Measurements from ENCODE around the gene PLCXD3. TPM values are rescaled to one million over a fixed set of nuclear protein-coding genes. Genes with fewer than 3 reads are reported as not detected.
"Not testable (repeated sequence)": the region's sequence is repeated elsewhere in the genome, so short reads cannot be mapped to it uniquely, and the experiment has no call there.

Gene PLCXD3
- total RNA-seq, 1 donor from 2014 or later = not detected

DNA sequence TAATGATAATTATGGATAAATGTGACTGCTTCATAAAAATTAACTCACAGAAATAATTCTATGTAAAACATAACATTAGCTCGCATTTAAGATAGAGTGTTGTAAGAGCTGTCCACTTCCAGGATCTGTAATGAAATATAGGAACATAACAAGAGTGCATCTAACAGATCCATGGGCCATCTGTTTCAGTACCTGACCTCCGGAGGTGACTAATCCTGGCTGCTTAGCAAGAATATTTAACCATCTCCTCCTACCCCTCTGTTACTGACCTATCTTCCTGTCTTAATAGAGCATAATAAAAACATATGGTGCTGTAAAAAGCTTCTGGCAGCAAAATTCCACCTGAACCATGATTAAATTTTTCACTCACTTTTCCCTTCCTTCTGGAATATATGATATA is 7.1 kb downstream of the PLCXD3 start:
- peaks cover 3% of the 10 kb centered on the region for H3K9me3 Mint-ChIP-seq (ENCODE audit: low read depth)
- peaks cover 25% of the 10 kb centered on the region for H3K27me3 Mint-ChIP-seq (ENCODE audit: low read depth)
- TF ChIP-seq, protein P1, sequence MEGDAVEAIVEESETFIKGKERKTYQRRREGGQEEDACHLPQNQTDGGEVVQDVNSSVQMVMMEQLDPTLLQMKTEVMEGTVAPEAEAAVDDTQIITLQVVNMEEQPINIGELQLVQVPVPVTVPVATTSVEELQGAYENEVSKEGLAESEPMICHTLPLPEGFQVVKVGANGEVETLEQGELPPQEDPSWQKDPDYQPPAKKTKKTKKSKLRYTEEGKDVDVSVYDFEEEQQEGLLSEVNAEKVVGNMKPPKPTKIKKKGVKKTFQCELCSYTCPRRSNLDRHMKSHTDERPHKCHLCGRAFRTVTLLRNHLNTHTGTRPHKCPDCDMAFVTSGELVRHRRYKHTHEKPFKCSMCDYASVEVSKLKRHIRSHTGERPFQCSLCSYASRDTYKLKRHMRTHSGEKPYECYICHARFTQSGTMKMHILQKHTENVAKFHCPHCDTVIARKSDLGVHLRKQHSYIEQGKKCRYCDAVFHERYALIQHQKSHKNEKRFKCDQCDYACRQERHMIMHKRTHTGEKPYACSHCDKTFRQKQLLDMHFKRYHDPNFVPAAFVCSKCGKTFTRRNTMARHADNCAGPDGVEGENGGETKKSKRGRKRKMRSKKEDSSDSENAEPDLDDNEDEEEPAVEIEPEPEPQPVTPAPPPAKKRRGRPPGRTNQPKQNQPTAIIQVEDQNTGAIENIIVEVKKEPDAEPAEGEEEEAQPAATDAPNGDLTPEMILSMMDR (IDR thresholded peaks at IDR 0.05) = no peak
- no peak overlapping the region for H3K27ac Mint-ChIP-seq (ENCODE audit: unreplicated experiment)
- DNase-seq (ENCODE audit: low spot score) = no peak
- no peaks in the 10 kb centered on the region for H3K36me3 Mint-ChIP-seq (ENCODE audit: low read depth)
- no peak overlapping the region for H3K4me3 Mint-ChIP-seq (ENCODE audit: unreplicated experiment)
- no peaks in the 10 kb centered on the region for H3K4me1 Mint-ChIP-seq (ENCODE audit: low read depth)

DNA sequence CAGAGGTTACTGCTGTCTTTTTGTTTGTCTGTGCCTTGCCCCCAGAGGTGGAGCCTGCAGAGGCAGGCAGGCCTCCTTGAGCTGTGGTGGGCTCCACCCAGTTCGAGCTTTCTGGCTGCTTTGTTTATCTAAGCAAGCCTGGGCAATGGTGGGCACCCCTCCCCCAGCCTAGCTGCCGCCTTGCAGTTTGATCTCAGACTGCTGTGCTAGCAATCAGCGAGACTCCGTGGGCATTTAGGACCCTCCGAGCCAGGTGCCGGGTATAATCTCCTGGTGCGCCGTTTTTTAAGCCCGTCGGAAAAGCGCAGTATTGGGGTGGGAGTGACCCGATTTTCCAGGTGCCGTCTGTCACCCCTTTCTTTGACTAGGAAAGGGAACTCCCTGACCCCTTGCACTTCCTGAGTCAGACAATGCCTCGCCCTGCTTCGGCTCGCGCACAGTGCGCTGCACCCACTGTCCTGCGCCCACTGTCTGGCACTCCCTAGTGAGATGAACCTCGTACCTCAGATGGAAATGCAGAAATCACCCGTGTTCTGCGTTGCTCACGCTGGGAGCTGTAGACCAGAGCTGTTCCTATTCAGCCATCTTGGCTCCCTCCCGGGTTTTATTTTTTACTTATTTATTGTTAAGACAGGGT is 16.8 kb downstream of the PLCXD3 start:
- H3K27ac Mint-ChIP-seq (ENCODE audit: unreplicated experiment); DNase-seq (ENCODE audit: low spot score); H3K4me3 Mint-ChIP-seq (ENCODE audit: unreplicated experiment); H3K9me3 Mint-ChIP-seq (ENCODE audit: low read depth); H3K27me3 Mint-ChIP-seq (ENCODE audit: low read depth); H3K4me1 Mint-ChIP-seq (ENCODE audit: low read depth); H3K36me3 Mint-ChIP-seq (ENCODE audit: low read depth): not testable (repeated sequence)

DNA sequence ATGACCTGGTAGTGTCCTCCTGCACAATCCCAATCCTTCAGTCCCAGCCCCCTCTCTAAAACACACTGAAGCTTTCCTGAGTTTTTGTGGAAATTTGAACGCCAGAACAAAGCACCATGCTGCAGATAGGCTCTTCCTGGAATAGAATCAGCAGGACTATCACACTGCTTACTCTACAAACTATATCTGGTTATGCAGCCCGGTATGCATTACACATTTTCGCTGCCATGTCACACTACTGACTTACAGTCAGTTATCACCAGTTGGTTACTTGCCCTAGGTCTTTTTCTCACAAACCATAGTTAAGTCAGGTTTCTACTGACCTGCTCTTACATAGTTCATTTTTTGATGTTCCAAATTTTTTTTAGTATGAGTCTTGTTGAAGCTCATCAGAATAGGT is 24.9 kb downstream of the PLCXD3 start:
- Mint-ChIP-seq H3K9me3 (ENCODE audit: low read depth) (peaks cover 2% of the 10 kb centered on the region), H3K4me3 (ENCODE audit: unreplicated experiment) (no peak overlapping the region), H3K36me3 (ENCODE audit: low read depth) (no peaks in the 10 kb centered on the region), H3K4me1 (ENCODE audit: low read depth) (no peaks in the 10 kb centered on the region), H3K27ac (ENCODE audit: unreplicated experiment) (no peak overlapping the region), H3K27me3 (ENCODE audit: low read depth) (peaks cover 5% of the 10 kb centered on the region)
- TF ChIP-seq, protein P1 (IDR thresholded peaks at IDR 0.05) = no peak
- DNase-seq (ENCODE audit: low spot score) = no peak

DNA sequence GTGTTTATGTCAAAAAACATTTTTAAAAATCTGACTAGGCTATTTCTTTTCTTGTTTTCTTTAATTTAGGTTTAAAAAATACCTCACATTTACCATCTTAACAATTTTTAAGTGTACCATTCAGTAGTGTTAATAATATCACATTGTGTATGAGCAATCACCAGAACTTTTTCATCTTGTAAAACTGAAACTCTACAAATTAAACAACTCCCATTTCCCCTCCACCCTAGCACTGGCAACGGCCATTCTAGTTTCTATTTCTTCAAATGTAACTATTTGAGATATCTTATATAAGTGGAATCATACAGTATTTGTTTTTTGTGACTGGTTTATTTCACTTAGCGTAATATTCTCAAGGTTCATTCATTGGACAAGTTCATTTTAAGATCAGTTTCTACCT is 27.7 kb downstream of the PLCXD3 start:
- H3K27ac Mint-ChIP-seq (ENCODE audit: unreplicated experiment) = no peak overlapping the region
- no peak overlapping the region for H3K4me3 Mint-ChIP-seq (ENCODE audit: unreplicated experiment)
- no peaks in the 10 kb centered on the region for H3K36me3 Mint-ChIP-seq (ENCODE audit: low read depth)
- H3K27me3 Mint-ChIP-seq (ENCODE audit: low read depth) = peaks cover 5% of the 10 kb centered on the region
- H3K9me3 Mint-ChIP-seq (ENCODE audit: low read depth) = peaks cover 2% of the 10 kb centered on the region
- H3K4me1 Mint-ChIP-seq (ENCODE audit: low read depth) = no peaks in the 10 kb centered on the region
- DNase-seq (ENCODE audit: low spot score) = no peak
- TF ChIP-seq, protein P1 (IDR thresholded peaks at IDR 0.05) = no peak

DNA sequence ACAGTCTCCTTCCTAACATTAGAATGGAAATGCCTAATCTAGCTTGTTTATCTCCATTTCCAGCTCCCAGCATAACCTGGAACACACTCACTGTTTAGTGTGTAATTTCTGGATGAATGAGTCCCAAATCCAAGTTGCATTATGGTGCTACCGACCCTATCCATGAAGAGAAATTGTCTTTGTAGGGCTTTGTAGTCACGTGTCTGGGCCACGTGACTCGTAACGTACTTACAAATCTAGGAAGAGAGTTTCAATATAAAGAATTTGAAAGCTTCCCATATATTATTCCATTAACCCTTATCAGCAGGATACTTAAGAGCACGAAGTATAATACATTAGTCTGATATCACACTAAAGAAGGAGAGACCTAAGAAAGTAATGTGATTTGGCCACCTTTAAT is 28.2 kb downstream of the PLCXD3 start:
- TF ChIP-seq, protein P1 (IDR thresholded peaks at IDR 0.05) = no peak
- Mint-ChIP-seq H3K27ac (ENCODE audit: unreplicated experiment) (no peak overlapping the region), H3K27me3 (ENCODE audit: low read depth) (peaks cover 5% of the 10 kb centered on the region), H3K36me3 (ENCODE audit: low read depth) (no peaks in the 10 kb centered on the region), H3K4me1 (ENCODE audit: low read depth) (no peaks in the 10 kb centered on the region), H3K4me3 (ENCODE audit: unreplicated experiment) (no peak overlapping the region), H3K9me3 (ENCODE audit: low read depth) (no peaks in the 10 kb centered on the region)
- DNase-seq (ENCODE audit: low spot score) = no peak

DNA sequence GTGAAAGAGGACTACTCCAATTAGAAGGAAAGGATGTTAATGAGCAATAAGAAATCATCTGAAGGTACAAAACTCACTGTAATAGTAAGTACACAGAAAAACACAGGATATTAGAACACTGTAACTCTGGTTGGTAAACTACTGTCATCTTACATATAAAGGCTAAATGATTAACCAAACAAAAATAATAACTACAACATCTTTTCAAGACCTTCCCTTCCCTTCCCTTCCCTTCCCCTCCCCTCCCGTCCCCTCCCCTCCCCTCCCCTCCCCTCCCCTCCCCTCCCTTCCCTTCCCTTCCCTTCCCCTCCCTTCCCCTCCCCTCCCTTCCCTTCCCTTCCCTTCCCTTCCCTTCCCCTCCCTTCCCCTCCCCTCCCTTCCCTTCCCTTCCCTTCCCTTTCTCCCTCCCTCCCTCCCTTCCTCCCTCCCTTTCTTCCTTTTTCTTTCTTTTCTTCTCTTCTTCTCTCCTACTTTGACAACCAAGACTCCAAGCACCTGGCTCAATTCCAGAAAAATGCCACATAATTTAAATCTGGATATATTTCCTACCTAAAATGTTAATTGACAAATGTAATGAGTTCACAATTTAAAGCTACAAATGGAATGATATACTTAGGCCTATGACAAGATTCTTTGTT is 38.7 kb downstream of the PLCXD3 start:
- not testable (repeated sequence) for DNase-seq (ENCODE audit: low spot score); H3K27ac Mint-ChIP-seq (ENCODE audit: unreplicated experiment); H3K4me1 Mint-ChIP-seq (ENCODE audit: low read depth); H3K36me3 Mint-ChIP-seq (ENCODE audit: low read depth); H3K27me3 Mint-ChIP-seq (ENCODE audit: low read depth); H3K4me3 Mint-ChIP-seq (ENCODE audit: unreplicated experiment)
- peaks cover 33% of the 10 kb centered on the region for H3K9me3 Mint-ChIP-seq (ENCODE audit: low read depth)
